Esophagus muscularis mucosa (tissue), 4 donors: Measurements from ENCODE around the gene IQGAP1. TPM values are rescaled to one million over a fixed set of nuclear protein-coding genes. Genes with fewer than 3 reads are reported as not detected.

Source experiments
- DNase-seq: peaks from one replicate; pipeline ENCODE4 v3.0.0-alpha.2; 2017; ENCODE audit errors: extremely low spot score
- H3K27ac ChIP-seq, 4 donors: fragments of 200-600 bp; sonication (generic); replicated peaks in 1 of 4; 1 replicate in 3 of 4; 2 replicates in 1 of 4; pipeline ENCODE4 v1.5.1; 2016 to 2019; ENCODE audit warnings: mild to moderate bottlenecking in 1 of 4
- H3K27me3 ChIP-seq, 4 donors: fragments of 200-600 bp; sonication (generic); one replicate each; pipeline versions ENCODE4 v1.5.1 to v1.6.0; 2016 to 2019
- H3K36me3 ChIP-seq, 4 donors: fragments of 200-600 bp; sonication (generic); one replicate each; pipeline ENCODE4 v1.5.1; 2016 to 2019
- H3K4me1 ChIP-seq, 4 donors: fragments of 200-600 bp; sonication (generic); one replicate each; pipeline ENCODE4 v1.5.1; 2016 to 2019
- H3K4me3 ChIP-seq, 4 donors: fragments of 200-600 bp; sonication (generic); 1 replicate in 2 of 4; 2 replicates in 2 of 4; pipeline ENCODE4 v1.5.1; 2016 to 2019; ENCODE audit warnings: mild to moderate bottlenecking in 4 of 4, moderate library complexity in 1 of 4
- H3K9me3 ChIP-seq, 4 donors: fragments of 200-600 bp; sonication (generic); 1 replicate in 3 of 4; 2 replicates in 1 of 4; pipeline ENCODE4 v1.5.1; 2016 to 2019
- EP300 ChIP-seq: sonication (generic); formaldehyde crosslinking; IDR thresholded peaks from one replicate; pipeline ENCODE4 v1.6.1; 2017; ENCODE audit warnings: antibody characterized with exemption
- POLR2A ChIP-seq: fragments of 450-650 bp; IDR thresholded peaks from one replicate; pipeline ENCODE4 v1.6.1; 2017; ENCODE audit warnings: antibody characterized with exemption, moderate library complexity, mild to moderate bottlenecking, low read depth
- POLR2AphosphoS5 ChIP-seq, 2 donors: sonication (generic); formaldehyde crosslinking; IDR thresholded peaks; one replicate each; pipeline ENCODE4 v1.6.1; 2017; ENCODE audit warnings: antibody characterized with exemption in 2 of 2
- WGBS: methylation state at CpG from one replicate; pipeline ENCODE4 v1.1.5; 2018; 5-methylcytosine and 5-hydroxymethylcytosine counted together
- intact Hi-C: fragments of 100-400 bp; cut with DNase I; formaldehyde crosslinking; loops from one replicate; pipeline ENCODE4 v1.15.1; 2023
- total RNA-seq, 4 donors: library from RNA; depleted of rRNA; stranded (reverse); fragments of >200 nt; gene quantifications; one replicate each; pipeline versions ENCODE4 v1.1.0 to v1.2.1, GENCODE V29; 2016
- TF ChIP-seq, protein P1 (sequence below), 3 experiments: fragments of 200-600 bp in 2 of 3; fragments of 450-650 bp in 1 of 3; sonication (generic) in 2 of 3; IDR thresholded peaks; one replicate each; pipeline ENCODE4 v1.5.1; 2017 to 2019; ENCODE audit warnings: antibody characterized with exemption in 3 of 3, mild to moderate bottlenecking in 2 of 3, moderate library complexity in 1 of 3

IQGAP1 gene
- total RNA-seq, 4 donors from 2014 or later: 212 to 293 (median 251) TPM

DNA sequence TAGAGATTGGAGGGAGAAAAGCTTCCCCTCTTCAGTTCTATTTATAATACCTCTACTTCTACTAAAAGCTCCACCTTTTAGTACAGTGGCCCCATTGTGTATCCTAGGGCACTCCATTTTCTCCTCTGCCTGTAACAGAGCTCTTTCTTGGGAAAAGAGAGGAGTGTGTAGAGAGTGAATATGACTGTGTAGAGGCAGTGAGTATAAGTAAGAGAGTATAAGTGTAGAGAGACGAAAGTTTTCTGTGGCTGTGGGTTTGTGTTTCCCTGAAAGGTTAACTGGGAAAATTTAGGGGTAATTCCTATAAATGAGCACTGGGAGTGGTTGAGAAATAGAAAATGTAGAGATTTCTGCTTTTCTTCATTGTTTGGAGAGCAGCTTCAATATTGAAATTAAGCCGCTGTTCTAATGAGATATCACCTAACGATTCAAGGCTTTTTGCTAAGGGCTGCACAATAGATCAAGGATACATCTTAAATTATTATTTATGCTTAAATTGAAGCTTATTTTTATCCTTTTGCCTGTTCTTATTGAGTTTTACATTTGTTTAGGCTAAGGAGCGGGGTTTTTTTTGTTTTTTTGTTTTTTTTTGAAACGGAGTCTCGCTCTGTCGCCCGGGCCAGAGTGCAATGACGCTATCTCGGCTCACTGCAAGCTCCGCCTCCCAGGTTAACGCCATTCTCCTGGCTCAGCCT lies 6.9 kb downstream of the IQGAP1 start:
- Histone ChIP-seq H3K4me1 (peaks cover 74 to 98% (median 96%) of the 10 kb centered on the region in 4 donors), H3K27me3 (no peaks in the 10 kb centered on the region), H3K4me3 (no peak overlapping the region), H3K27ac (peak overlapping the region; percentile 45 to 62 (median 56)), H3K9me3 (no peaks in the 10 kb centered on the region), H3K36me3 (peaks cover 8 to 21% (median 16%) of the 10 kb centered on the region in 4 donors)
- intact Hi-C loops: no loop called here
- 91% methylated on average over 12 of the region's 12 CpGs for WGBS
- DNase-seq: no peak
- no peak for TF ChIP-seq POLR2A
- TF ChIP-seq POLR2AphosphoS5 (IDR thresholded peaks at IDR 0.05): no peak
- TF ChIP-seq, protein P1, sequence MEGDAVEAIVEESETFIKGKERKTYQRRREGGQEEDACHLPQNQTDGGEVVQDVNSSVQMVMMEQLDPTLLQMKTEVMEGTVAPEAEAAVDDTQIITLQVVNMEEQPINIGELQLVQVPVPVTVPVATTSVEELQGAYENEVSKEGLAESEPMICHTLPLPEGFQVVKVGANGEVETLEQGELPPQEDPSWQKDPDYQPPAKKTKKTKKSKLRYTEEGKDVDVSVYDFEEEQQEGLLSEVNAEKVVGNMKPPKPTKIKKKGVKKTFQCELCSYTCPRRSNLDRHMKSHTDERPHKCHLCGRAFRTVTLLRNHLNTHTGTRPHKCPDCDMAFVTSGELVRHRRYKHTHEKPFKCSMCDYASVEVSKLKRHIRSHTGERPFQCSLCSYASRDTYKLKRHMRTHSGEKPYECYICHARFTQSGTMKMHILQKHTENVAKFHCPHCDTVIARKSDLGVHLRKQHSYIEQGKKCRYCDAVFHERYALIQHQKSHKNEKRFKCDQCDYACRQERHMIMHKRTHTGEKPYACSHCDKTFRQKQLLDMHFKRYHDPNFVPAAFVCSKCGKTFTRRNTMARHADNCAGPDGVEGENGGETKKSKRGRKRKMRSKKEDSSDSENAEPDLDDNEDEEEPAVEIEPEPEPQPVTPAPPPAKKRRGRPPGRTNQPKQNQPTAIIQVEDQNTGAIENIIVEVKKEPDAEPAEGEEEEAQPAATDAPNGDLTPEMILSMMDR (IDR thresholded peaks at IDR 0.05): no peak
- TF ChIP-seq EP300: no peak

DNA sequence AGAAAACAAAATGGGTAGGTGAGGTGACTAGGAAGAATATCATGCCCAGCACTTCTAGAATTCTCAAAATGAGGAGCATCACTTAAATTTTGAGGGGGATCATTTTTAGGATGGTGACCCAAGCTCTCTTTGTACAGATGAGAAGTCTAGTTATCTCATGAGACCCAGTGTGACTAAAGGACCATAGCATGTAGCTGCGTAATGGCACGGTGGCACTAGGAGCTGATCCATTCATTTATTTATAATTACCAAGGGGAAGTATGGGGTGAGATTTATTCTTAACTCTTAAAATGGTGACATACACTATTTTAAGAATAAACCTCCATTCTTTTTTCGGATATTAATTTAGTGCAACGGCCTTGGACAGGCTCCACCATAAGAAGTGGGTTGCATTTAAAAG lies 8.3 kb downstream of the IQGAP1 start:
- Histone ChIP-seq H3K9me3 (no peaks in the 10 kb centered on the region), H3K36me3 (peaks cover 4 to 15% (median 10%) of the 10 kb centered on the region in 4 donors), H3K4me3 (no peak overlapping the region), H3K27me3 (no peaks in the 10 kb centered on the region), H3K27ac (peak overlapping the region; percentile 43 to 62 (median 54)), H3K4me1 (peaks cover 74 to 98% (median 95%) of the 10 kb centered on the region in 4 donors)
- no peak for TF ChIP-seq POLR2A
- no peak for TF ChIP-seq EP300
- TF ChIP-seq POLR2AphosphoS5 (IDR thresholded peaks at IDR 0.05): no peak
- intact Hi-C loops: no loop called here
- WGBS: 54% methylated on average over 4 of the region's 4 CpGs
- DNase-seq: no peak

DNA sequence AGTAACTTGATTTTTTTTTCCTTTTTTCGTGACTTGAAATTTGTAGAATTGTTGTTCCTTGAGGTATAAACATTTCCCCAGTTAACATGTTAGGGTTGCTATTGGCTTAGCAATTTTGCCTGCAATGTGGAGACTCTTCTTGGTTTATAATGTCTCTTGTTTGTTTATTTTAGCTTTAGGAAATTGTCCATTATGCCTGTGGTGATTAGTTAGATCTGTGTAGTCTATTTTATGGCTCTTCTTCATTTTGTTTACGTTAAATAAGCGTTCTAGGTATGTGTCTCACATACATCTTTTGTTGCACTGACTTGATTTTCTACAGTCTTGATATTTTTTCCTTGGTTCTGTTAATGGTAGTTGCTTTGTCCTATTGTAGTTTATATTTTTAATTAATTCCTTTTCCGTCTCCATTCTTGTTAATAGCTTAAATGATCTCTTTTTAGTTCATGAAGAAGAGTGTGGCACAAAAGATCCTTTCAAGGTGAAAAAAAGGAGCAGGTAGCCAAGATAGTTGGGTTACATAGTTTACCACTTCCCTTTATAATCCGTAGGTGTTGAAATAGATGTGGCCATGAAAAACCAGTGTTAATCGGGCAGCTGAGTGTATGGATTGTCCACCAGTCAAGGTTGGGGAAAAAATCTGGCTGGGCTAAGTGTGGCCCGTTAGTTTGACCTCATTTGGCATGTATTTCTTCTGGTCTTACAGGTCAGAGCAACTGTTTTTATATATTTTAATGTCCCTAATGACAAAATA lies 12.1 kb downstream of the IQGAP1 start:
- Histone ChIP-seq H3K27ac (peak overlapping the region; percentile 83 to 87 (median 86)), H3K27me3 (no peaks in the 10 kb centered on the region), H3K4me3 (peak overlapping the region in 3 of 4 donors; percentile 19 to 20 (median 19)), H3K4me1 (peaks cover 57 to 98% (median 96%) of the 10 kb centered on the region in 4 donors), H3K36me3 (no peaks in the 10 kb centered on the region), H3K9me3 (no peaks in the 10 kb centered on the region)
- no peak for DNase-seq
- TF ChIP-seq POLR2A (no peak), POLR2AphosphoS5 (IDR thresholded peaks at IDR 0.05) (no peak), EP300 (no peak)
- TF ChIP-seq, protein P1 (IDR thresholded peaks at IDR 0.05): no peak
- intact Hi-C loops: no loop called here
- 58% methylated on average over 7 of the region's 7 CpGs for WGBS

DNA sequence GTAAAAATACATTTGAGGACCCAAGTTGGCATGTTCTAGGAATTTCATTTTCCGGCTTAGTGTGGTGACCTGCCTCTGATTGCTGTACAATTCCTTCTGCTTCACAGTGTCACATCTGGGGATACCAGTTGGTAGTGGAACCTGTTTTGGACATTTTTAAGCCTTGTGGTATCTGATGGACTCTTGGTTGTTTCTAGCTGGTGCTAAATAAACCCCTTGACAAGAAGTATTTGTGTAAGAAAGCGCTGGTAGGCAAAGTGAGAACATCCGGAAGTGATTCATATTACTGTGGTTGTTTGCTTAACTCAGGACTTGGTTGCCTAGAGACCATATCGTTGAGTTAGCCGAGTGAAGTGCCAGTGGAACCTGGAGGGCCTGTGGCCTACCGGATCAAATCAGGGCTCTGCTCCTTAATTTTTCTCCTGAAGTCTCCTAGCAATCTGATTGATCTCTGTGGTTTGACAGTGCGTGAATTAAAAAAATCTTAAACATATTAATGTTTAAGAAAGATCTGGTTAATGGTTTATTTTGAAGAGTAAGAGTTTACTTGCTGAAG lies 12.8 kb downstream of the IQGAP1 start:
- H3K36me3 ChIP-seq: no peaks in the 10 kb centered on the region
- WGBS: 8% methylated on average over 7 of the region's 7 CpGs
- DNase-seq: no peak
- peak overlapping the region; percentile 83 to 87 (median 86) for H3K27ac ChIP-seq
- TF ChIP-seq POLR2A (no peak), POLR2AphosphoS5 (IDR thresholded peaks at IDR 0.05) (peak; percentile 73 to 74), EP300 (no peak)
- intact Hi-C loops: no loop called here
- H3K4me3 ChIP-seq: peak overlapping the region in 3 of 4 donors; percentile 19 to 20 (median 19)
- H3K4me1 ChIP-seq: peaks cover 59 to 98% (median 96%) of the 10 kb centered on the region in 4 donors
- no peaks in the 10 kb centered on the region for H3K27me3 ChIP-seq
- no peaks in the 10 kb centered on the region for H3K9me3 ChIP-seq

DNA sequence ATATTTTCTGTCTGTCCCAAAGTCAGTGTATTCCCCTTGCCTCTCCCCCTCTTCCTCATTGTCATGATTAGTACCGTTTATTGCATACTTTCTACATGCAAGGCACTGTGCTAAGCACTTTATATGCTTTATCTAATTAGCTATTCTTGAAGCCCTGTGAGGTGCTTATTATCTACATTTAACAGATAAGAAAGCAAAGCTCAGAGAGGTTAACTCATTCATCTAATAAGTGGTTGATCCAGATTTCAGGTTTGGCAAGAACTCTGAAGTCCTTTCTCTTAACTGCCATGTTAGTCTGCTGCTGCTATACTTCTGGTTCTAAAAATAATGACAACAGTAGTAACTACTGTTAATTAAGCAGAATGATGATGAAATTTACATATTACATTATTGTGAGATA lies 13.5 kb downstream of the IQGAP1 start:
- intact Hi-C loops: no loop called here
- 26% methylated on average over 1 of the region's 1 CpG for WGBS
- no peak for DNase-seq
- H3K4me1 ChIP-seq: peaks cover 59 to 98% (median 95%) of the 10 kb centered on the region in 4 donors
- H3K27ac ChIP-seq: peak overlapping the region; percentile 83 to 87 (median 86)
- H3K9me3 ChIP-seq: no peaks in the 10 kb centered on the region
- H3K4me3 ChIP-seq: peak overlapping the region in 2 of 4 donors; percentile 19
- TF ChIP-seq POLR2AphosphoS5 (IDR thresholded peaks at IDR 0.05) (no peak), POLR2A (no peak), EP300 (no peak)
- TF ChIP-seq, protein P1 (IDR thresholded peaks at IDR 0.05): no peak
- no peaks in the 10 kb centered on the region for H3K27me3 ChIP-seq
- H3K36me3 ChIP-seq: no peaks in the 10 kb centered on the region
